Limb (tissue), 2 donors: ENCODE measurements around the gene GTPBP6.
A peak's percentile ranks its signal among the peaks of the same experiment; 100 is the strongest.
"Not testable (repeated sequence)": the region's sequence is repeated elsewhere in the genome, so short reads cannot be mapped to it uniquely, and the experiment has no call there.

Experiments
- DNase-seq, 2 donors: peaks; one replicate each; pipeline ENCODE4 v3.0.0-alpha.2; 2016; ENCODE audit errors: extremely low spot score in 2 of 2

Gene GTPBP6

DNA sequence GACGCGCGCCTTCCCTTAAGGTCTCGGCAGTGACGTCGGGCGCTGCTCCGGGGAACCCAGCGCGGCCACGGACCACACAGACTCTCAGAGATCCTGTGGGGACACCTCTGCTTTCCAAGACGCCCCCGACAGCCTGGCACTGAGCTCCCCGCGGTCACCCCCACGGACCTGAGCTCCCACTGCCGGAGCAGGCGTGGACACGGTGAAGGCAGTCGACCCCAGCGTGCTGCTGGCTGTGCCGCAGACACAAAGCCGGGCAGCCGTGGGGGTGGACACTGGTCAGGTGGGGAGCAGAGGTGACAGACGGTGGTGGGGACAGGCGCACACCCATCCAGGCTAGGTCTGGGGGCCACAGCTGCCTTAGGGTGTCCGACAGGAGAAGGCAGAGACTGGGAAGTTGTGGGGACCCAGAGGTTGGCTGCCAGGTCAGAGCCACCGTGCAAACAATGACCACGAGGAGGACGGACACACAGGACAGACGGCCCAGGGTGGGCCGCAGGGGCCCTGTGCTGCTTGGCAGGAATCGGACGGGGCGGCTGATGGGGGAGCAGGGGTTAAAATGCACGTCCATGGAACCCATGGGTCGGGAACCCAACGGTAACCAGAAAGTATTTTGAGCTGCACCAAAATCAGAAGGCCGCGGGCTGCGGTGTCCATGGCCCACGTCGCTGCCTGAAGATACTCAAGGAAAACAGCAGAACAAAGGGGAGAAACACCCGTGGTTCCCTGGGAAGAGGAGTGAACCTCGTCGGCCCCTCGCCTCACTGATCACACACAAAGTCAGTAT lies 16.6 kb upstream of the GTPBP6 start:
- DNase-seq: no peak

DNA sequence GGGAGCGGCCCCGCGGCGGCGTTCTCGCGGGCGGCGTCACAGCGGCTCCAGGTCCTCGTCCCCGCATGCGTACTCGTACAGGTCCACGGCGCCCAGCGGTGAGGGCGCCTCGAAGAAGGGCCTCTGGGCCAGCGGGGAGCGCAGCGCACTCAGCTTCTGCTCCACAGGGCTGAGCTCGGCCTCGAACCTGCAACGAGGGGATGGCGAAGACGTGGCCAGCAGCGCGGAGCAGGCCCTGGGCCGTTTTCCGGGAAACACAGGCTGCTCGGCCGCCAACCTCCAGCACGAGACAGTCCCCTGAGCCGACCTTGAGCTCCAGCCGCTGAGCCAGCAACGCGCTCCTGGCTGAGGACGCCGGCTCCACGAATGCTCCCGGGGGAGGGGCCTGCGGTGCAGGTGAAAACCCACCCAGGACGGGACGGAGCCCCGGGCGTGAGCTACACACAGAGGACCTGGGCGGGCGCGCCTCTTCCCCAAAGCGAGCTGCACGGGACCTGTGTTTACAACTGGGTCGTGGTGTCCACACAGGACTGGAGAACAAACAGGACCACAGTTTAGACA lies 15.8 kb upstream of the GTPBP6 start:
- no peak for DNase-seq

DNA sequence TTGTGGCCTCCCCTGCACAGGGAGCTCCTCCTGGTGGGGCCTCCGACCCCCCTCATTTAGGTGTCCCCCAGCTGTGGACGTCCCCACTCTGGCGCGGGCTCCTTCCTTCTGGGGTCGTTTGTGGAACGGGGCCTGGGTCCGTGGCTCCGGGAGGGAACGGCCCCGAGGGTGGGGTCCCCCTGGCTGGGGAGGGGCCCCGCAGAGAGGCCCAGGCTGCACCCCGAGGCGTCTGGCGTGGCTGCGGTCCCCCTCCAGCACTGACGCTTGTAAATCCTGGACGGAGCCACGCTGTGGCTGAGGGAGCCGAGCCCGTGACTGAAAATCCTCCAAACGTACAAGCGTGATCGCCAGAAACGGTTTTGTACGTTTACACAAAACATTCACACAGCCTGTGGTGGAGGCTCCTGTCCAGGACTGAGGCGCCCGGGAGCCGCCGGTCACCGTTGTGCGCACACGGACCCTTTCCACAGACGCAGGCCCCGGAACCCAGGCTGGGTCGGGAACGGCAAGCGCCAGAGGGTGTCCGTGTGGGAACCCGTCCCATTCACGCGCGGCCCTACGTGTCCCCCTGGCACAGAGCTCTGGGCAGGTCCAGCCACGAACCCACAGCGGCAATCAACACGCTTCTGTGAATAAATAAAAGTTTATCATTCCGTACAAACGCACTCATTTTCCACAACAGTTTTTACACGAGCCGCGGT lies 15.2 kb upstream of the GTPBP6 start:
- DNase-seq: no peak

DNA sequence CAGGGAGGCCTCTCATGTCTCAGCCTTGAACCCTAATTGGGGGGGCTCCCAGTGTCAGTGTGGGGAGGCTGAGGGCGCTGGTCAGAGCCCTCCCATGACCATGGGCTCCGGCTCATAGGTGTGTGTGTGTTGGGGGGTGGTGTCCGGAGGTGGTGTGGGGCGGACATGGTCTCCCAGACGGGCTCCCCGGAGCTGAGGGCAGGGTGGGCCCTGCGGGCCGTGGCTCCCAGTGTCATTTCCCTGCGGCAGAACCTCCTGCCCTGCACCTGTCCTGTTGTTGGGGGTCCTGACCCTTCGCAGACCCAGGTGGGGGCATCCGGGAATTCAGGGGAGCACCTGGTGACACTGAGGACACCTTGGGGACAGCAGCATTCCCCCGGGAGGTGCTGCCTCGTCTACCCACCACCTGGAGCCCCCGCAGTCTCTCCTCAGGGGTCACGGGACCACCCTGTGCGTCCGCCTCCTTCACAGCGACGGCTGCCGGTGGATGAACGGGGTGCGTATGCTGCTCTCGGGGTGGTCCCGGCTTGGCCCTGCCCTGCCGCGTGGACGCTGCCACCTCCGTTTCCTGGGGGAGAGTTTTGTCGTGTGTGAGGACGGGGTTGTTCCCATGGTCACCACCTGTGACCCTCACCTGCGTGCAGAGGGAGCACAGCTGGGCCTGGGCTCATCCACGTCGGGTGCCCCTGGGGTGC lies 14.5 kb upstream of the GTPBP6 start:
- no peak for DNase-seq

DNA sequence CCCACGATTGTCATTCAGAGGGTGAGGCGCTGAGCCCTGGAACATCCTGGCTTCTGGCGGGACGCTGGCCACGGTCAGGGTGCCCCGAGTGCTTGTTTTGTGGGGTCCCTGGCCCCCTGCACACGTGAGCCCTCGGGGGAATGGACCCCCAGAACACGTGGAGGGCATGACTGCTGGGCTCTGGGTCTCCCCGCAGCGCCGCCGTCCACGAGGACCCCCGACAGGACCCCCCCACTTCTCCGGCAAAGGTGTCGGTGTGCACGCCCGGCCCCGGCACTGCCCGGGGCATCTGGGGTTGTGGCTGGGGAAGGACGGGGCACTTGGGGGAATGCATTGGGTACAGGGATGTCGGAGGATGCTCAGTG lies 13.9 kb upstream of the GTPBP6 start:
- no peak for DNase-seq

DNA sequence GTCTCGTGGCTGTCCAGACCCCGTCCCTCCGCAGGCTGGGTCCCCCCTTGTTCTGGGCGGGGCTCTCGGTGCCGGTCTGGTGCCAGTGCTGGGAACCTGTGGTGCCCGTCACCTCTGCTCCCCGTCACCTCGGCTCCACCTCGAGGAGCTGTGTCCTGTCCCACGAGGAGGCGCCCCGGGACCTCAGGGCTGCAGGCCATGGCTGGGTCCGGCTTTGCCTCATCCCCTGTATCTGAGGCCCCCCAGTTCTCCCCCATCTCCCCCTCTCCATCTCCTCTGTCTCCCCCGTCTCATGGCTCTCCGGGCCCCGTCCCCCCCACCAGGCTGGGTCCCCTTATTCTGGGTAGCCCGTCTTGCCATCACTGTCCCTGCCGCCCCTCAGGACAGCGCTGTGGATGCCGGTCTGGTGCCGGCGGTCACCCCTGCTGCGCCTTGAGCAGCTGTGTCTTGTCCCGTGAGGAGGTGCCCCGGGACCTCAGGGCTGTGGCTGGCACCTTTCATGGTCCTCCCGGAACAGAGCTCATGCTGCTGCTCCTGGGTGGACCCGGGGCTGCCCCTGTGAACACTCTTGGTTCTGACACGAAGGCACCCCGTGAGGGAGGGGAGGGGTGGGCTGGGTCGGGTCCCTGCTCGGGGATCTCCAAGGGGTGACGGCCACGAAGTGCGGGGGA lies 13.4 kb upstream of the GTPBP6 start:
- no peak for DNase-seq

DNA sequence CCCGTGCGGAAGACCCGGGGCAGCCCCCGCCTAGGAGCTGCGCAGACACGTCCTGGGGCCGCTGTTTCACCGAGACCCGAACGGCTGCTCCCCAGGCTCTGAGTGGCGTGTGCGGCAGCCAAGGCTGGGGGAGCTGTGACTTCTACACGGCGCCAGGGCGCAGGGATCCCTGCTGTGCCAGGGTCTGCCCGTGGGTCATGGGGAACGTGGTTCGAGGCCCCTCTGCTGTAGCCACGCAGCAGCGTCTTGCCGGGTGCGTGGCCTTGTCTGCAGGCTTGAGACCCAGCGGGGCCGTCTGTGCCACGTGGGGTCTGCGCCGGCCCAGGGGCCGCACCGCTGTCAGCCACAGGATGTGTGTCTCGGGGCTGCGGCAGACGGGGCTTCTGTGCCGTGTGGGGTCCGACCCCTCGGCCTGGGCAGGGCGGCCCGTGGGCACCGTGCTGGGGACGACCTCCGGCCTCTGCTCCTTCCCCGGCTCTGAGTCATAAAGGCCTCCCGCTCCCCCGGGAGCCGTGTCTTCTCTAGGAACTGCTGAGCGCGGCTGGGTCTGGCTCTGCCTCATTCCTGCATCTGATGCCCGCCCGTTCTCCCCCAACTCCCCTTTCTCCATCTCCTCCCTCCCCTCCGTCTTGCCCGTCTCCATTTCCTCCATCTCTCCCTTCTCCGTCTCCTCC lies 12.7 kb upstream of the GTPBP6 start:
- no peak for DNase-seq

DNA sequence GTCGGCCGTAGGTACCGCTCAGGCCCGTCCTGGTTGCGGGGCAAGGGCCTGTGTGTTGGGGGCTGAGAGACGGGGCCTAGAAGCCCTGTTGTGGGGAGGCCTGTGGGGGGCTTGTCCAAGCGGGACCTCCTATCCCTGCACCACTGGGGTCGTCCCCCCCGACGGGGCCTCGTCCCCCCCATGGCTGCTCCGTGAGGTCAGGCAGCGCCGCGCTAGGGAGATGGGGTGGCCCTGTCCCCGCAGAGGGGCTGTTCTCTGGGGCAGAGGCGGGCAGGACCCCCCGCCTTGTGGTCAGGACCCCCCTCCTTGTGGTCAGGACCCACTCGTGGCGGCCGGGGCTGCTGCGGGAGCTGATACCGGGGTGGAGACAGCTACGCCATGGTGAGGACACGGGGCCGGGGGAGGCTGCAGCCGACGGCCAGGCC lies 12.1 kb upstream of the GTPBP6 start:
- DNase-seq: no peak

DNA sequence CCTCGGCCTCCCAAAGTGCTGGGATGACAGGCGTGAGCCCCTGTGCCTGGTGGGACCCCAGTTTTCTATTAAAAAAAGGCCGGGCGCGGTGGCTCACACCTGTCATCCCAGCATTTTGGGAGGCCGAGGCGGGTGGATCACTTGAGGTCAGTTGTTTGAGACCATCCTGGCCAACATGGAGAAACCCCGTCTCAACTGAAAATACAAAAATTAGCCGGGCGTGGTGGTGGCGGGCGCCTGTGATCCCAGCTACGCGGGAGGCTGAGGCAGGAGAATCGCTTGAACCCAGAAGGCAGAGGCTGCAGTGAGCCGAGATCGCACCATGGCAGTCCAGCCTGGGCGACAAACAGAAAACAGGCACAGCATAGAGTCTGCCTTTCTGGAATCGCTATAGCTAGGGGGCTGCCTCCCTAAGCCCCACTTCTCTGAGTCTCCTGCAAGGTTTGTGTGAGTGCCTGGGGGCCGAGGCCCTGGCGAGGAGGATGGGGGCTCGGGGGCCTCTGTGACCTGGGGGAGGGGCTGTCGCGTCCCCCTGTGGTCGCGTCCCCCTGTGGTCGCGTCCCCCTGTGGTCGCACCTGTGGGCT lies 11.6 kb upstream of the GTPBP6 start:
- not testable (repeated sequence) for DNase-seq

DNA sequence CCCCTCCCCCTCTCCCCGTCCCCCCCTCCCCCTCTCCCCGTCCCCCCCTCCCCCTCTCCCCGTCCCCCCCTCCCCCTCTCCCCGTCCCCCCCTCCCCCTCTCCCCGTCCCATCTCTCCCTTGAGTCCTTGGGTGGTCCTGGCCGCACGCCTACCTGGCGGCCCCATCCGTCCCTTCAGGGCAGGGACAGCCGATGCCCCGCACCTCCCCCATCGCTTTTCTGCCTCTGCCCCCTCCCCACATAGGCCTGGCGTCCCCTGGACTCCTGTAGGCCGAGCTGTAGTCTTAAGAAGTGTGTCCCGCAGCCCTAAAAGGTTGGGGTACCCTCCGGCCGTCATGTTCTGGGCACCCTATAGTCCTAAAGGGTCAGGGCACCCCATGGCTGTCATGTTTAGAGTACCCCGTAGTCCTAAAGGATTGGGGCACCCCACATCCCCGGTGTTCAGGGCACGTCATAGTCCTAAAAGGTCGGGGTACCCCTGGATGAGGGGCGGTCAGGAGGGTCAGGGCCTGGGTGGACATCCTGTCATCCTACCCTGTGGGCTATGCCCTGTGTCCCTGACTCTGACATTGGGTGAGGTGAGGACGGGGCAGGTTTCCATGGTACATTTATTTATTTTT lies 10.8 kb upstream of the GTPBP6 start:
- no peak for DNase-seq

DNA sequence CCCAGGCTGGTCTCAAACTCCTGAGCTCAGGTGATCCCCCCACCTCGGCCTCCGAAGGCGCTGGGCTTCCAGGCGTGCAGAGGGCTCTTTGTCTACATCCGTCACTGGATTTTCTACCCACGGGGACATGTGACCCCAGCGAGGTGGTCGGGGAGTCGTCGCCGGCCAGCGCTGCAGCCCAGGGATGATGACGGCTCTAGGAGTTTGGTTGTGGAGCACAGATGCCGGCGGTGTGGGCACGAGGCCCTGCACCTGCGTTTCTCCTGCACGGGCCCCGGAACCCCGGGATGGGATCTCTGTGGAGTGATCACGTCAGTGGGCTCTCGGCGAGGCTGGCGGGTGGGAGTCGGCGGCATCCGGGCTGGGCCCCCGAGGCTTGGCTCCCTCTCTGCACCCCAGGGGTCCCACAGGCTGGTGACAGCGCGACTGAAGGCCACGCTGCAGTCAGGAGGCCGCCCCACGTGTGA lies 9.1 kb upstream of the GTPBP6 start:
- DNase-seq: no peak

DNA sequence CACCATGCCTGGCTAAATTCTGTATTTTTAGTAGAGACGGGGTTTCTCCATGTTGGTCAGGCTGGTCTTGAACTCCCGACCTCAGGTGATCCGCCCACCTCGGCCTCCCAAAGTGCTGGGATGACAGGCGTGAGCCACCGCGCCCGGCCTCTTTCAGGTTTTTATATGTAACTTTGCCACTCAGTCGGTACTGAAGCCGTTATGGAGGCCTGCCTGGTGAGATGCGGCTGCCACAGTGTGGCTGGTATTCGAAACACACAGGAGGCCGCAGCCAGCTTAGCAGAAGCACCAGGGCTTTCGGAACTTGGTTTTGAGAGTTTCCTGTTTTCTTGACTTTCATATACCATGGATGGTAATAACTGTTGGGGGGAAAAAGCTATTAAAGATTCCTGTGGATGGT lies 6.1 kb upstream of the GTPBP6 start:
- not testable (repeated sequence) for DNase-seq

DNA sequence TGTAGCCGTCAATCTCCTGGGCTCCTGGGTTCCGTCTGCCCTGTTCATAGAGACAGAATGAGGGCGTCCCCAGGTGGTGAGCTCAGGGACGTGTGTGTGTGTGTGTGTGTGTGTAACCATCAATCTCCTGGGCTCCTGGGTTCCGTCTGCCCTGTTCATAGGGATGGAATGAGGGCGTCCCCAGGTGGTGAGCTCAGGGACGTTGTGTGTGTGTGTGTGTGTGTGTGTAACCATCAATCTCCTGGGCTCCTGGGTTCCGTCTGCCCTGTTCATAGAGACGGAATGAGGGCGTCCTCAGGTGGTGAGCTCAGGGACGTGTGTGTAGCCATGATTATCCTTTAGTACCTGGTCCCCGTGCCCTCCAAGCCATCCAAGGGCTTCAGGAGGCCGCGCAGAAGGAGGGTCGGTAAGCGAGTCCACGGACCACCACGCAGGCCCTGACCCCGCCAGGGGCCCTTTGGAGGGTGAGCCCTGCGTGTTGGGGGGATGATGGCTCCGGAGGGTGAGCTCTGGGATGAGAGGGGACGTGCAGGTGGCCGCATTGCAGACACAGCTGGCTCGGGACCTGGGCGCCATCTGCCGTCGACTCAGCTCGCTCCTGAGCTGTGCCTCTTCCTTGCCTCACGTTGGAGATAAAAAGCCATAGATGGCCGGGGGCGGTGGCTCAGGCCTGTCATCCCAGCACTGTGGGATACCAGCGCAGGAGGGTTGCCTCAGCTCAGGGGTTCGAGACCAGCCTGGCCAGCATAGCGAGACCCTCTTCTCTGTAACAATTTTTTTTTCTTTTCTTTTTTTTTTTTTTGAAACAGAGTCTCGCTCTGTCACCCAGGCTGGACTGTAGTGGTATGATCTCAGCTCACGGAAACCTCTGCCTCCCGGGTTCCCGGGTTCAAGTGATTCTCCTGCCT lies 5.4 kb upstream of the GTPBP6 start:
- DNase-seq: no peak

DNA sequence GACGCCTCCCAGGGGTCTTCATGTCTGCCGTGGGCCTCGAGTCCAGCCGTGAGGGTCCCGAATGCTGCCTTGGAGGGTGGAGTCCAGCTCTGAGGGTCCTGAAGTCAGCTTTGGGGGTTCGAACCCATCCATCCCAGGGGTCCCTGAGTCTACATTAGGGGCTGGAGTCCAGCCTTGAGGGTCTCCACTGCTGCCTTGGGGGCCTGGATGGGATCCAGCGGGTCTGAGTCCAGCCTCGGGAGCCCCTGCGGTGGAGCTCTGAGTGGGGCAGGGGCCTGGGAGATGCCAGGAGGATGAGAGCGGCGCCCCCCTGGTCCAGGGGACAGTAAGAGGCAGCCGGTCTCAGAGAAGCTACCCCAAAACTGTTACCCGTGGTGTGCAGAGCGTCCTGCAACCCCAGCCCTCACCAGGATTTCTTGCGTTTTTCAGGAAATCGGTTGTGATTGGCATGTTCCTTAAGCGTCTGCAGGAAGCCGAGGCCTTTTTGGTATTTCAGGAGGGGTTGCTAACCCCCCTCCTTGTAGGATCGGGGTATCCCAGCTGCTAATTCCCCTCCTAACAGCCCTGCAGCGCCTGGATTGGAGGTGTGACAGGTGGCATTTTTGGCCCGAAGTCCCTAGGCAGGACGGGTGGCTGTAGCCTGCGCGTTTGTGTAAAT lies 1.7 kb upstream of the GTPBP6 start:
- DNase-seq: peak in 1 of 2 donors; percentile 62

DNA sequence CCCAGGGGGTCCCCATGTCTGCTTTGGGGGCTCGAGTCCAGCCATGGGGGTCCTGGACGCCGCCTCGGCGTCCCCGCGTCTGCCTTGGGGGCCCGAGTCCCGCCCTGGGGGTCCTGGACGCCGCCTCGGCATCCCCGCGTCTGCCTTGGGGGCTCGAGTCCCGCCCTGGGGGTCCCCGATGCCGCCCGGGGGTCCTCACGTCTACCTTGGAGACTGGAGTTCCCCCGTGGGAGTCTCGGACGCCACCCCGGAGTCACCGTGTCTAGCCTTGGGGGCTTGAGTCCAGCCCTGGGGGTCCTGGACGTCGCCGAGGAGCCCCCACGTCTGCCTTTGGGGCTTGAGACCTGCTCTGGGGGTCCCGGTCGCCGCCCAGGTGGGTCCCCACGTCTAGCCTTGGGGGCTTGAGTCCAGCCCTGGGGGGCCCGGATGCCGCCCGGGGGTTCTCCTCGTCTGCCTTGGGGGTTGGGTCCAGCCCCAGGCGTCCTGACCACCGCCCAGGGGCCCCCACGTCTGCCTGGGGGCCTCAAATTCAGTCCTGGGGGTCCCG lies 1.1 kb upstream of the GTPBP6 start:
- DNase-seq: peak in 1 of 2 donors; percentile 73

DNA sequence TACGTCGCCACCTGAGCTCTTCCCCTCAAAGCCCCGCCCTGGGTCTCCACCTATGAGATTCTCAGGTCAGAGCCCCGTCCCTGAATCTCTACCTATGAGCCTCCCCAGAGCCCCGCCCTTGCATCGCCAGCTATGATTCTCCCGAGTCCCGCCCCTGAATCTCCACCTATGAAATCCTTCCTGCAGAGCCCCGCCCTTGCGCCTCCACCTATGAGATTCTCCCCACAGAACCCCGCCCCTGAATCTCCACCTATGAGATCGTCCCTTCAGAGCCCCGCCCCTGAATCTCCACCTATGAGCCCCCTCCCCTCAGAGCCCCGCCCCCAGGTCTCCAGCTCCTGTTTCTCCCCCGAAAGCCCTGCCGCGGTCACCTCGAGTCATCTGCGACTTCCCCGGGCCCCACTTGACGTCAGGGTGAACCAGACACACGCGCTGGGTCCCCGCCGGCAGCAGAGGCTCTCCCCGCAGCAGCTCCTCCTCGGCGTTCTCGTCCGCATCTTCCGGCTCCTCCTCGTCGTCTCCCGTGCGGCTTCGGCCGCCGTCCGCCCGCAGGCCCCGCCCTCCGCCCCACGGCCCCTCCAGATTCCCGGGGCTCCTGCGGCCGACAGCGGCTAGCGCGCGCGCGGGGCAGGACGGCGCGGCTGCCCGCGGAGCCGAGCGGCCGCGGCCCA lies 393 bp downstream of the GTPBP6 start:
- DNase-seq: peak; percentile 96 to 97

DNA sequence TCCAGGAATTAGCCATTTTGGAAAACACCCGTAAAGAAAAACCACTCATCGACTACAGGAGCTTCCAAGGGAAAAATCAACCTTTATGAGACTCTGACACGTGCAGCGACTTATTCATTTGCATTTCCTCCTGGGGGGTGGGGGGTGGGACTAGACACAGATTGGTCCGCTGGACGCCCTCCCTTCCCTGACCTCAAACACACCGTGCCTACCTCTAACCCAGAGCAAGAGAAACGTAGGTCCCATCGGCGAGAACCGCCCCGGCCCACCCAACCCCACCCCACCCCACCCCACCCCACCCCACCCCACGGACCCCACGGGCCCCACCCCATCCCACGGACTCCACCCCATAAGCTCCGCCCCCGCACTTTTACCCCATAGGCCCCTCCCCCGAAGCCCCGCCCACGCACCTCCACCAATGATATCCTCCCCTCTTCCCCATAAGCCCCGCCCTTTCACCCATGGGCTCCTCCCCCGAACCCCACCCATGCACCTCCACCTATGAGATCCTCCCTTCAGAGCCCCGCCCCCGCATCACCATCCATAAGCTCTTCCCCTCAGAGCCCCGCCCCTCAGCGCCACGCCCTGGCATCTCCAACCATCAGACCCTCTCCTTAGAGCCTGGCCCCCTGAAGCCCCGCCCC lies 1.1 kb downstream of the GTPBP6 start:
- DNase-seq: no peak
